SK-N-DZ (cell line): Measurements from ENCODE around the gene TEAD3.

Experiments
- DNase-seq: peaks from one replicate; pipeline ENCODE4 v3.0.0-alpha.2; 2015; ENCODE audit warnings: low spot score

Gene TEAD3

GRCh38 chr6:35476004-35476403 is 20.9 kb downstream of the TEAD3 start:
- no peak for DNase-seq

- no peak for DNase-seq
Measured at GRCh38 chr6:35475573-35475972, 21.3 kb downstream of the TEAD3 start.

- DNase-seq: no peak
Measured at GRCh38 chr6:35474942-35475570, 21.8 kb downstream of the TEAD3 start.

- DNase-seq: no peak
Measured at GRCh38 chr6:35474131-35474941, 22.5 kb downstream of the TEAD3 start.

- no peak for DNase-seq
Measured at GRCh38 chr6:35473850-35474130, 23.1 kb downstream of the TEAD3 start.

GRCh38 chr6:35473075-35473849 is 23.6 kb downstream of the TEAD3 start:
- DNase-seq: no peak

GRCh38 chr6:35471836-35472345 is 25.0 kb downstream of the TEAD3 start:
- DNase-seq: no peak

- DNase-seq: no peak
Measured at GRCh38 chr6:35470663-35471120, 26.2 kb downstream of the TEAD3 start.

- peak; percentile 55 for DNase-seq
Measured at GRCh38 chr6:35469751-35470662, 26.9 kb downstream of the TEAD3 start.

GRCh38 chr6:35468980-35469750 is 27.7 kb downstream of the TEAD3 start:
- DNase-seq: no peak

GRCh38 chr6:35468181-35468979 is 28.5 kb downstream of the TEAD3 start, which contains the start of gene RPL10A:
Gene RPL10A (plus strand): TSS chr6:35468401. CDS start chr6:35468435, 34 bp downstream.
- DNase-seq: peak; percentile 97

GRCh38 chr6:35465646-35466045 is 31.2 kb downstream of the TEAD3 start:
- no peak for DNase-seq

- DNase-seq: no peak
Measured at GRCh38 chr6:35463292-35463691, 33.6 kb downstream of the TEAD3 start.

- no peak for DNase-seq
Measured at GRCh38 chr6:35461270-35461669, 35.6 kb downstream of the TEAD3 start.

- DNase-seq: no peak
Measured at GRCh38 chr6:35457907-35458306, 39.0 kb downstream of the TEAD3 start.

GRCh38 chr6:35454391-35455110 is 42.3 kb downstream of the TEAD3 start:
- DNase-seq: no peak

- no peak for DNase-seq
Measured at GRCh38 chr6:35453236-35453635, 43.6 kb downstream of the TEAD3 start.

GRCh38 chr6:35452183-35453090 is 44.4 kb downstream of the TEAD3 start, which contains the start of gene FANCE:
Gene FANCE (plus strand): TSS chr6:35452338. CDS start chr6:35452546, 208 bp downstream.
- DNase-seq: peak; percentile 93
